Right hindlimb (tissue), 1 donor: ENCODE measurements around the gene GPR107.
"Not testable (repeated sequence)": the region's sequence is repeated elsewhere in the genome, so short reads cannot be mapped to it uniquely, and the experiment has no call there.

Experiments used
- DNase-seq: peaks from one replicate; pipeline ENCODE4 v3.0.0-alpha.2; 2018

The GPR107 gene

DNA sequence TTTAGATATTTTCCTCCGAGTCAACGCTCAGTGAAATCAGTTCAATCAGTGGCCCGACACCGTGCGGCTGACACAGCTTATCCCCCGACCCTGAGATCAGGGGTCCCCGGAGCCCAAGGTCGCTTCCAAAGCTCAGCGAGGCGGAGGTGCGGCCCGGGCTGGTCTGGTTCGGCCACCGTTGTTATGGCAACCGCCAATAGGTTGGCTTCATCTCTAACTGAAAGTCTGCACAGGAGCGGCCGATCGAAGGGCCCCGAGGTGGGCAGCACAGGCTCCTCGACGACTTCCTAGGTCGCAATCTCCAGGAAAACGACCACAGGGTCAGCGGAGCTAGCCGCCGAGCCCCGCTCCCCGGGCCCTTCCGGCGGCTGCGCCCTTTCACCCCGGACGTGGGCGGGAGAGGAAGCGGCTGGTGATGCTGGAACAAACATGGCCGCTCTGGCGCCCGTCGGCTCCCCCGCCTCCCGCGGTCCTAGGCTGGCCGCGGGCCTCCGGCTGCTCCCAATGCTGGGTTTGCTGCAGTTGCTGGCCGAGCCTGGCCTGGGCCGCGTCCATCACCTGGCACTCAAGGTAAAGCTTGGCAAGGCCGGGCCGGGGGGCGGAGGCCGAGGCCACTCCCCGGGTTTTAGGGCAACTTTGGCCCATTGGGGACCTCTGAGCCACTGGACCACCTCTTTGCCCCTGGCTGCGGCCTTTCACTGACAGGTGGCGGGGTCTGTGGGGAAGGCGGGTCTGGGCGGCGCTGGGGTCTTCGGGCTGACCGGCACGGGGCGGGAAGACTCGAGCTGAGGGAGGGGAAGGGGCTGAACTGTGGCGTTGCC lies at the start of gene GPR107:
GPR107 (plus strand) TSS at position 403 of the 821 bp plus-strand sequence; CDS start at position 430, 27 bp downstream.
- DNase-seq: peak; percentile 91

DNA sequence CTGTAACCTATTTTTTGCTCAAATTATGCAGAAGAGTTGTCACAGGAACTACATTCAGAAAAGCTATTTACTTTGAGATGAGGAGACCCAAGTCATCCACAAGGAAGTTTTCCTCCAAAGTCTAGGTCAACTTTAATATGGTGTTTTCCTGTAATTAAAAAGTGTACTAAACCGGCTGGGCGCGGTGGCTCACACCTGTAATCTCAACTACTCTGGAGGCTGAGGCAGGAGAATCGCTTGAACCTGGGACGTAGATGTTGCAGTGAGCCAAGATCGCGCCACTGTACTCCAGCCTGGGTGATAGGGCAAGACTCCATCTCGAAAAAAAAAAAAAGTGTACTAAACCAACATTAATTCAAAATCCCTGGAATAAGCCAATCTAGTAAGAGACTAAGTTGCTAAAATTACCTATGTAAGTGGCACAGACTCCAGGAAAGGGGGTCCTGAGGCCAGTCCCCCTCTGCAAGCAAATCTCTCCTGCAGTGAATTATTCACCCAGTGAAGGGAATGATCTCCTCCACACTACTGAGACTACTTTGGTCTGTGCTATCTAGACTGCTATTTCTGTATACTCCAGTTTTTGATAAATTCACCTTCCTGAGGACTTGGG lies 49.7 kb upstream of the GPR107 start:
- no peak for DNase-seq

GRCh38 chr9:130006952-130007351 lies 46.8 kb upstream of the GPR107 start:
- not testable (repeated sequence) for DNase-seq

DNA sequence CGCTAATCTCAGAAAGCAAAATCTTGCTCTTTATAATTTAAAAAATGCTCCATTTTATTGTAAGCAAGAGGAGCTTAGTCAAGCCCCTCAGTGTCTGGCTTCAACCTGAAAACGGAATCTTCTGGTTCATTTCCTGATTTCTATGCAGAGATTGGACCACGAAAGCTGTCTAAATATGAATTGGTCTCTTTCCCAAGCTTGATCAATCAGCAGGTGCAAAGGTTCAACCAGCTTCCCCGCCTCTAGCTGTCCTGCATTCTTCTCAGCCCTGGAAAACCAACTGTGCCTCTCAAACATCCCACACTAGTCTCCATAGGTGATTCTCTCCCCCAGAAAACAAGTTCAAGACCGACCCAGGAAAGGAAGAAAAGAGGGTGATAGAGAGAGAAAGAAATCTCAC lies 45.2 kb upstream of the GPR107 start:
- DNase-seq: no peak

DNA sequence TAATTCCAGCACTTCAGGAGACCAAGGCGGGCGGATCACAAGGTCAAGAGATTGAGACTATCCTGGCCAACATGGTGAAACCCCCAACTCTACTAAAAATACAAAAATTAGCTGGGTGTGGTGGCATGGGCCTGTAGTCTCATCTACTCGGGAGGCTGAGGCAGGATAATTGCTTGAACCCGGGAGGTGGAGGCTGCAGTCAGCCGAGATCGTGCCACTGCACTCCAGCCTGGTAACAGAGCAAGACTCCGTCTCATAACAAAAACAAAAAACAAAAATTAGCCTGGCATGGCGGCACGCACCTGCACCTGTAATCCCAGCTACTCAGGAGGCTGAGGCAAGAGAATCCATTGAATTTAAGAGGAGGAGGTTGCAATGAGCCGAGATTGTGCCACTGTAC lies 44.2 kb upstream of the GPR107 start:
- not testable (repeated sequence) for DNase-seq

- DNase-seq: no peak
Measured at GRCh38 chr9:130010151-130010988, 43.3 kb upstream of the GPR107 start.

- no peak for DNase-seq
Measured at GRCh38 chr9:130013326-130013725, 40.4 kb upstream of the GPR107 start.

DNA sequence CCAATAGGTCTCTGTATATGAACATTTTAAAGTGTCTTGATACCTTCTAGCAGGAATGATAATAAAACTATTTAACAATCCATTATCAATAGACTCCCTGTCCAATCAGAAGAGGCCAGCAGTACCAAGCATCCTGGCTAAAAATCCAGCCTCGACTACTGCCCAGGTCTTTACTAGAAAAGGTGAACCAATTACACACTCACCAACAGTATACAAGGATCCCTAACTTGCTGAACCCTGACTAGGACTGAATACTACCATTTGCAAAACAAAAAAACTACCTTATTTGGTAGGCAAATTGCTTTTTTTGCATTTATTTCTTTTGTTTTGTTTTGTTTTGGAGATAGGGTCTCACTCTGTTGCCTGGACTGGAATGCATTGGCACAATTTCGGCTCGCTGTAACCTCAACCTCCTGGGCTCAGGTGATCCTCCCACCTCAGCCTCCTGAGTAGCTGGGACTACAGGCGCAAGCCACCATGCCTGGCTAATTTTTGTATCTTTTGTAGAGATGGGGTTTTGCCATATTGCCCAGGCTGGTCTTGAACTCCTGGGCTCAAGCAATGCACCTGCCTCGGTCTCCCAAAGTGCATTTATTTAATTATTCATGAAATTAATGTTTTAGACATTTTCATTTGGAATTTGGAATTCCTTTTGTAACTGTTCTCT lies 38.2 kb upstream of the GPR107 start:
- no peak for DNase-seq

DNA sequence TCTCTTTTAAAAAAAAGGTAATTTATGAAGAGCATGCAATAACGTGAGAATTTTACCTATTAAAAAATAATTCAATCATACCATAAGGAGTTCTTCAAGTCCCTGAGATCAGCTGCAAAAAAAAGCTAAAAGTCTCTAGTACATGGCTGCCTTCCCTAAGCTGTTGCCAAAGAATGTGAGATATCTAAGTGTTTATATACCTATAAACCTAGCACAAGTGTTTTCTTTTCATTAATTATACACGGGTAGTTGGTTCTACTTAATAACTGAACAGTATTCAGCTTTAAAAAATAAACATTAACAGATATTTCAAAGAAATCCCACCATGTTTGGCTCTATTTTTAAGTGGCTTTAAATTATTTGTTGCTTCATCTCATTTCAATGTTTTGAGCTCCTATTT lies 36.6 kb upstream of the GPR107 start:
- DNase-seq: no peak

GRCh38 chr9:130017510-130017909 lies 36.2 kb upstream of the GPR107 start:
- DNase-seq: not testable (repeated sequence)

- DNase-seq: no peak
Measured at GRCh38 chr9:130018265-130018664, 35.4 kb upstream of the GPR107 start.

DNA sequence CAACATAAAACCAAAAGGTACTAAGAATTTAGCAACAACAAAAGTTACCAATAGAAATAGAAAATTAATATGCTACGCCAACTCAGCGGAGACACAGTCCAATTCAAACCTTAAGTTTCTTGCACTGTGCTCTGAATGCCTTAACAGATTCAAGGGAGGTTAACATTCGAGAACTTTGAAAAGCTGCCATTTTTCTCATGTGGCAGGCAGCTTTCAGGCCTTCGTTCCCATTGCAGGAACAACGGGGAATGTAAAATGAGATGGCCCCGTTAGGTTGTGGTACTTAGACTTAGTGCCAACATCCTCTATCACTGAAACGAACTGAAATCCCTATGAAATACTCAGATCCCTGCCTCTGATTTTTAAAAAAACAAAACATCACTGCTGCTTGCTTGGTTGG lies 33.1 kb upstream of the GPR107 start:
- DNase-seq: peak; percentile 26

GRCh38 chr9:130021123-130021522 lies 32.6 kb upstream of the GPR107 start:
- DNase-seq: no peak

GRCh38 chr9:130021842-130022241 lies 31.9 kb upstream of the GPR107 start:
- DNase-seq: not testable (repeated sequence)

DNA sequence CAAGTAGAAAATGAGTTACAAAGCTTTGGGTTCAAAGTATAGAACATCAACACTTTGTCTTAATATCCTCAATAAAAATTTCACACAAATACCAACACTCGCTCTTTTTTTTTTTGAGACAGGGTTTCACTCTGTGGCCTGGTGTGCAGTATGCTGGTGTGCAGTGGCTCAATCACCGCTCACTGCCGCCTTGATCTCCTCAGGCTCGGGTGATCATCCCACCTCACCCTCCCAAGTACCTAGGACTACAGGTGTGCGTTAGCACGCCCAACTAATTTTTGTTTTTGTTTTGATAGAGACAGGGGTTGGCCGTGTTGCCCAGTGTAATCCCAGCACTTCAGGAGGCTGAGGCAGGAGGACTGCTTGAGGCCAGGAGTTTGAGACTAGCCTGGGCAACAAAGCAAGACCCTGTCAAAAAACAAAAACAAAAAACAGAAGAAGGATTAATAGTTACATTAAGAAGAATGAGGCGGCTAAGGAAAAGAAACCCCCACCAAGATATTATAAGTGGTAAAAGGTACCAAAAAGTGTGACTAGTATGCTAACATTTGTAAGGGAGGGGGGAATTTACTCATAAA lies 31.1 kb upstream of the GPR107 start:
- no peak for DNase-seq

DNA sequence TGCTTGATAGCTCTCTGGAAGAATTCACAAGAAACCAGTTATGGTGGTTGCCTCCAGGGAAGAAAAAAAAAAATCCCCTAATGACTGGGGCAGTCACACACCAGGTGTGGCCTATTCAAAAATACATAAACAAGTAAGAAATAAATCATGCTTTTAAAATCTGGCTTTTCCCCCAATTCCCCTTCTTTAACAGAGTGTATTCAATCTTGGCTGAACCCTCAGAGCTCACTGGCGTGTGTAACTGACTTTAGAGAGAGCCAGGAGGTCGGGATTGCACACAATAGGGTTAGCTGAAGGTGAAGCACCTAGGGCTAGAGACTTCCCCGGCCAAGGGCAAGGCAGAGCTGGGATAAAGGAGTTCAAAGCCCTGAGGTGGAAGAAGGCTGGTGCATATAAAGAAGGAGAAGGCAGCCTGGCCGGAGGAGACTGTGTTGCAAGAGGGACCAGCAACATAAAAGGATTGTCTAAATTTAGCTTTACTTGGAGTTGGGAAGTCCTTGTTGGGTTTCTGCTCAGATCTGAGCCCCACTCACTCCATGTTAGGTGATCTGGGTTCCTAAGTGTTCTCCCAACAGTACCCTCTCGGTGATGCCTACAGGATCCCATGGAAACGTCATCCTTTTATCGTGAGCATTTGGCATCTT lies 30.4 kb upstream of the GPR107 start:
- no peak for DNase-seq

DNA sequence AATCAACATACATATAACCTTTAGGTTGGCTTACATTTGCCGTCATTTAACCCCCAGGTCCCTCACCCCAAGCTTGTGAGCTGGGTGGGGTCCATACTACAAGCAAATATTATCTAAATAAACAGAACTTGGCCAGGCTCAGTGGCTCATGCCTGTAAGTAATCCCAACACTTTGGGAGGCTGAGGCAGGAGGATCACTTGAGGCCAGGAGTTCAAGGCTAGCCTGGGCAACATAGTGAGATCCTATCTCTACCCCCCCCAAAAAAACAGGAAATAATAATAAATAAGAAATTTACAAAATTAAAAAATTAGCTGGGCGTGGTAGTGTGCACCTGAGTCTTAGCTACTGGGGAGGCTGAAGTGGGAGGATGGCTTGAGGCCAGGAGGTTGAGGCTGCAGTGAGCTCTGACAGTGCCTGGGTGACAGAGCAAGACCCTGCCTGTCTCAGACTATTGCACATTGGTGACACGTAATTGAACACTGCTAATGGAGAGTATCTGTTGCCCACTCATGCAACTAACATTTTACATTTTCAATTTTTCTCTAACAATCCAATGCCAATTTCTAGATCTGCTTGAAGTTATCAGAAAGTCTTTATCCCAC lies 29.6 kb upstream of the GPR107 start:
- DNase-seq: no peak

GRCh38 chr9:130024597-130024994 lies 29.1 kb upstream of the GPR107 start:
- DNase-seq: no peak

GRCh38 chr9:130026583-130027340 lies 26.9 kb upstream of the GPR107 start:
- no peak for DNase-seq

- no peak for DNase-seq
Measured at GRCh38 chr9:130027533-130028365, 26.0 kb upstream of the GPR107 start.
